NT2/D1 (cell line): Measurements from ENCODE around the gene CIAO3.

Source experiments
- SUZ12 ChIP-seq: IDR thresholded peaks from 2 replicates; pipeline ENCODE4 v1.6.1; 2011; ENCODE audit not compliant: insufficient read length, insufficient read depth; ENCODE audit errors: extremely low read depth
- YY1 ChIP-seq: IDR thresholded peaks from 2 replicates; pipeline ENCODE4 v1.6.1; 2011; ENCODE audit not compliant: insufficient read length, insufficient read depth
- ZNF274 ChIP-seq: IDR thresholded peaks from 2 replicates; pipeline ENCODE4 v1.6.1; 2011; ENCODE audit warnings: mild to moderate bottlenecking, low read depth, low read length

GRCh38 chr16:736936-737481 lies 3.8 kb downstream of the CIAO3 start:
- TF ChIP-seq SUZ12 (no peak), YY1 (no peak), ZNF274 (no peak)
